Peyer's patch (tissue), 4 donors: ENCODE data around the gene RNF214. TPM values are rescaled to one million over a fixed set of nuclear protein-coding genes. Genes with fewer than 3 reads are reported as not detected.

ENCODE experiments used
- DNase-seq, 3 donors: peaks; one replicate each; pipeline ENCODE4 v3.0.0-alpha.2; 2017 to 2019
- H3K27ac ChIP-seq, 4 donors: fragments of 200-600 bp; sonication (generic); one replicate each; pipeline ENCODE4 v1.5.1; 2016 to 2019
- H3K27me3 ChIP-seq, 2 donors: fragments of 200-600 bp; sonication (generic); one replicate each; pipeline ENCODE4 v1.5.1; 2019
- H3K36me3 ChIP-seq, 3 donors: fragments of 200-600 bp; sonication (generic); one replicate each; pipeline ENCODE4 v1.5.1; 2016 to 2019
- H3K4me1 ChIP-seq, 4 donors: fragments of 200-600 bp; sonication (generic); one replicate each; pipeline ENCODE4 v1.5.1; 2016 to 2019
- H3K4me3 ChIP-seq, 4 donors: fragments of 200-600 bp; sonication (generic); 1 replicate in 3 of 4; 2 replicates in 1 of 4; pipeline ENCODE4 v1.5.1; 2016 to 2019; ENCODE audit warnings: mild to moderate bottlenecking in 1 of 4
- H3K9me3 ChIP-seq, 4 donors: fragments of 200-600 bp; sonication (generic); one replicate each; pipeline ENCODE4 v1.5.1; 2016 to 2019; ENCODE audit warnings: mild to moderate bottlenecking in 1 of 4
- POLR2A ChIP-seq, 2 donors: fragments of 450-650 bp; IDR thresholded peaks; one replicate each; pipeline ENCODE4 v1.5.1; 2017; ENCODE audit warnings: antibody characterized with exemption in 2 of 2, mild to moderate bottlenecking in 2 of 2, moderate library complexity in 2 of 2
- total RNA-seq, 4 donors: library from RNA; depleted of rRNA; stranded (reverse); fragments of >200 nt; gene quantifications; one replicate each; pipeline ENCODE4 v1.1.0, GENCODE V29; 2016
- TF ChIP-seq, protein P1 (sequence below), 6 experiments: fragments of 450-650 bp in 4 of 6; fragments of 200-600 bp in 2 of 6; sonication (generic) in 1 of 6; IDR thresholded peaks; one replicate each; pipeline ENCODE4 v1.5.1; 2017 to 2019; ENCODE audit warnings: antibody characterized with exemption in 6 of 6, mild to moderate bottlenecking in 3 of 6, moderate library complexity in 1 of 6

The RNF214 gene
- total RNA-seq, 4 donors from 2014 or later = 10.2 to 32.2 (median 13.4) TPM

DNA sequence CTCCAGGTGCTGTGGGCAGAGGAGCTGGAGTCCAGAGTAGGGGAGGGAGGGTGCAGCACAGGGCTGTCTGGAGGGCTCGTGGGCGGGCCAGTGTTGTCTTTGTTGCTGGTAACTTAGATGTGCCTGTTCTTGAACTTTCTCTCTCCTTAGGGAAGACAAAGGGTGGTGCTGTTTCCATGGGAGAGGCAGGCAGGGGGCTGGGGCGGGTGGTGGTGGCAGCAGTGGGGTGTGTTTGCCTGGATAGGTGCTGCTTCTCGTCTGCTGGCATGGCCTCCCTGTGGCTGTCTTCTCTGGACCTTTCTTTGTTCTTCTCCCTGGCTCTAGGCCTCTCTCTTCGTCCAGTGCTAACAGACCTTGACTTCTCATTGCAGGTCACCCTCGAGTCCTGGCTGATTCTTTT is 45.5 kb upstream of the RNF214 start:
- Histone ChIP-seq H3K27me3 (no peaks in the 10 kb centered on the region), H3K27ac (peak overlapping the region in 1 of 4 donors; percentile 44), H3K36me3 (peaks cover 0 to 80% (median 0%) of the 10 kb centered on the region in 3 donors), H3K9me3 (no peaks in the 10 kb centered on the region), H3K4me3 (no peak overlapping the region), H3K4me1 (peaks cover 0 to 16% (median 6%) of the 10 kb centered on the region in 4 donors)
- peak in 1 of 3 donors; percentile 43 for DNase-seq
- no peak for TF ChIP-seq POLR2A (IDR thresholded peaks at IDR 0.05)
- TF ChIP-seq, protein P1, sequence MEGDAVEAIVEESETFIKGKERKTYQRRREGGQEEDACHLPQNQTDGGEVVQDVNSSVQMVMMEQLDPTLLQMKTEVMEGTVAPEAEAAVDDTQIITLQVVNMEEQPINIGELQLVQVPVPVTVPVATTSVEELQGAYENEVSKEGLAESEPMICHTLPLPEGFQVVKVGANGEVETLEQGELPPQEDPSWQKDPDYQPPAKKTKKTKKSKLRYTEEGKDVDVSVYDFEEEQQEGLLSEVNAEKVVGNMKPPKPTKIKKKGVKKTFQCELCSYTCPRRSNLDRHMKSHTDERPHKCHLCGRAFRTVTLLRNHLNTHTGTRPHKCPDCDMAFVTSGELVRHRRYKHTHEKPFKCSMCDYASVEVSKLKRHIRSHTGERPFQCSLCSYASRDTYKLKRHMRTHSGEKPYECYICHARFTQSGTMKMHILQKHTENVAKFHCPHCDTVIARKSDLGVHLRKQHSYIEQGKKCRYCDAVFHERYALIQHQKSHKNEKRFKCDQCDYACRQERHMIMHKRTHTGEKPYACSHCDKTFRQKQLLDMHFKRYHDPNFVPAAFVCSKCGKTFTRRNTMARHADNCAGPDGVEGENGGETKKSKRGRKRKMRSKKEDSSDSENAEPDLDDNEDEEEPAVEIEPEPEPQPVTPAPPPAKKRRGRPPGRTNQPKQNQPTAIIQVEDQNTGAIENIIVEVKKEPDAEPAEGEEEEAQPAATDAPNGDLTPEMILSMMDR (IDR thresholded peaks at IDR 0.05) = no peak

DNA sequence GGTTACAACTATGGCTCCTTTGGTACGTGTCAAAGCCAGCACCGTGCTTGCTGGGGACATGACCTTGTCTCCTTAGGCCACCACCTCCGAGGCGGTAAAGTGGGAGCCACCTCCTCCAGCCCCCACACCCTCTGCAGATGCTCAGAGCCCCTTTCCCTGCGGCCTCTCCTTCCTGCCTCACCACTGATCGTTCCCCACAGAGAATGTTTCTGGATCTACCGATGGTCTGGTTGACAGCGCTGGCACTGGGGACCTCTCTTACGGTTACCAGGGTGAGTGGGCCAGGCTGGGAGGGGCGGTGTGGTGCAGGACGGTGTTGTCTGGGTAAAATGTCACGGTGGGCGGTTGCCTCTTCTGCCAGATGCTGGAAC is 45.1 kb upstream of the RNF214 start:
- H3K9me3 ChIP-seq = no peaks in the 10 kb centered on the region
- H3K27me3 ChIP-seq = no peaks in the 10 kb centered on the region
- no peak overlapping the region for H3K4me3 ChIP-seq
- DNase-seq = peak in 1 of 3 donors; percentile 41
- TF ChIP-seq, protein P1 (IDR thresholded peaks at IDR 0.05) = no peak
- TF ChIP-seq POLR2A (IDR thresholded peaks at IDR 0.05) = no peak
- peak overlapping the region in 1 of 4 donors; percentile 44 for H3K27ac ChIP-seq
- peaks cover 0 to 16% (median 6%) of the 10 kb centered on the region in 4 donors for H3K4me1 ChIP-seq
- H3K36me3 ChIP-seq = peaks cover 0 to 80% (median 0%) of the 10 kb centered on the region in 3 donors

DNA sequence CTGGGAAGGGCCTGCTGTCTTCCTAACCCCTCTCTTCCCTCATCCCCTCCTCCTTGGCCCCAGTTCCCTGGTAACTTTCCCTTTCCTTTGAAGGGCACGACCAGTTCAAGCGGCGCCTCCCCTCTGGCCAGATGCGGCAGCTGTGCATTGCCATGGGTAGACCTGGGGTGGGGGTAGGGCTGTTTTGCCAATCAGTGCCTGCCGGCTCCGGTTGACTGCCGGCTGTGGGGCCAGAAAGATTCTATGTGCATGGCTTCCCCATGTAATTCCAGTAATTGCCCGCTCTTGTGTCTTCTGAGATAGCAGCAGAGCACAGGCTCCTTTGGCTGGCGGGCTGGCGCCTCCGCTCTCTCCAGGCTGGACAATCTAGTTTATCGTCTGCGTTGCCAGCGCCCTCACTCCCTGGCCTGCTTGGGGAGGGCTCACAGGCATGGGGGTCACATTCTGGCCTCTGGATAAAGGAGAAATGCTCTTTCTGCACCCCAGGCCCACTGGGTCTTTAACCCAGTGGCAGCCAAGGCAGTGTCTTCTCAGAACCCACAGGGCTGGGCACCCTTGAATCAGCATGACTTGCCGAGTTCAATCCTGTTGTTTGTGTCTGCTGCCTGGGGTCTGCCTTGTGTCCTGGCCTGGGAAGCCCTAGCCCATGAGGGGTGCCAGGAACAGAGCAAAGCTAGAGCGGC is 44.5 kb upstream of the RNF214 start:
- Histone ChIP-seq H3K4me1 (peaks cover 0 to 16% (median 6%) of the 10 kb centered on the region in 4 donors), H3K9me3 (no peaks in the 10 kb centered on the region), H3K27me3 (no peaks in the 10 kb centered on the region), H3K27ac (peak overlapping the region in 1 of 4 donors; percentile 60), H3K4me3 (no peak overlapping the region), H3K36me3 (peaks cover 0 to 80% (median 0%) of the 10 kb centered on the region in 3 donors)
- TF ChIP-seq, protein P1 (IDR thresholded peaks at IDR 0.05) = no peak
- TF ChIP-seq POLR2A (IDR thresholded peaks at IDR 0.05) = no peak
- peak in 1 of 3 donors; percentile 42 for DNase-seq

DNA sequence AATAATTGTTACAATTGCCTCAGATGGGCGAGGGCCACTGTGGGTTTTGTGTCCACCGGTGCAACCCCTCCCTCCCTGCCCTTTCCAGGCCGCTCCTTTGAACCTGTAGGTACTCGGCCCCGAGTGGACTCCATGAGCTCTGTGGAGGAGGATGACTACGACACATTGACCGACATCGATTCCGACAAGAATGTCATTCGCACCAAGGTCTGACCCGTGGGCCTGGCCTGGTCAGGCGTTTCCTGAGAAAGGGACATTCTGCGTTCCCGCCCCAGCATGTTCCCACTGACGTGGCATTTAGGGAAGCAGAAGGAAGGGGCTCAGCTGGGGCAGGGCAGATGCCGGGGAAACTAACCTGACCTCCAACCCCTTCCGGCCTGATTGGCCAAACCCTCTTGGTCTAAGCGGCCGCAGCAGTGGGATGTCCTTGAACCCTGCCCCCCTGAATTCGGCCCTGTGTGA is 43.8 kb upstream of the RNF214 start:
- Histone ChIP-seq H3K27ac (peak overlapping the region in 2 of 4 donors; percentile 60 to 79), H3K4me3 (no peak overlapping the region), H3K4me1 (peaks cover 0 to 16% (median 6%) of the 10 kb centered on the region in 4 donors), H3K9me3 (no peaks in the 10 kb centered on the region), H3K36me3 (peaks cover 0 to 80% (median 0%) of the 10 kb centered on the region in 3 donors), H3K27me3 (no peaks in the 10 kb centered on the region)
- peak in 1 of 3 donors; percentile 53 for DNase-seq
- TF ChIP-seq, protein P1 (IDR thresholded peaks at IDR 0.05) = no peak
- no peak for TF ChIP-seq POLR2A (IDR thresholded peaks at IDR 0.05)

DNA sequence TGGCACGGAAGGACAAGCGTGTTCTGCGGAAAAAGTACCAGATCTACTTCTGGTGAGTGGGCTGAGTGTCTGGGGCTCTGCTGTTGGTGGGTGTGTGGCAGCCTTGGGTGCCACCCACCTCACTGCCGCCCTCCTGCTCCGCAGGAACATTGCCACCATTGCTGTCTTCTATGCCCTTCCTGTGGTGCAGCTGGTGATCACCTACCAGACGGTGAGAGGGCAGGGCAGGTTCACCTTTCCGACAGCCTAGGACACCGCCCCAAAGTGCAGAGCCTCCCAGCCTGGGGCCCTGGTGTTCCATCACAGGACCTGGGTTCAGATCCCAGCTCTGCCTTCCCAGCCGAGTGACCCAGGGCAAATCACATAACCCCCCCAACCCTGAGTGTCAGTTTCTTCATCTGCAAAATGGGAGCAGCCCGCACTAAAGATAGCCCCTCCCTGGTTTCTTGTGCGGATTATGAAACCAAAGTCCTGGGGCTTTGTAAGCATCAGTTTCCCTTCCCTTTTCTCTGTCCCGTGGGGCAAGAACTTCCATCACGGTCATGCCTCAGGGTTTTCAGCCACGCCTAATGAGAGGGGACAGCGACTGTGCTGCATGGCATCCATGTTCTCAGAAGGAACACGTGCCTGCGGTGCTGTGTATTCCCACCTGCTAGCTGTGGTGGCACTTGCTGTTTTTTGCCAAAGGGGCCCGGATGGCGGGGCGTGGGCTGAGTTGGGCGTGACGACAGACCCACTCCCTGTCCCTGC is 43.1 kb upstream of the RNF214 start:
- peaks cover 0 to 77% (median 0%) of the 10 kb centered on the region in 3 donors for H3K36me3 ChIP-seq
- H3K4me1 ChIP-seq = peaks cover 0 to 16% (median 10%) of the 10 kb centered on the region in 4 donors
- DNase-seq = peak in 2 of 3 donors; percentile 85 to 89
- H3K9me3 ChIP-seq = no peaks in the 10 kb centered on the region
- no peaks in the 10 kb centered on the region for H3K27me3 ChIP-seq
- peak overlapping the region in 3 of 4 donors; percentile 48 to 79 (median 60) for H3K27ac ChIP-seq
- H3K4me3 ChIP-seq = peak overlapping the region in 1 of 4 donors; percentile 15
- TF ChIP-seq, protein P1 (IDR thresholded peaks at IDR 0.05) = no peak
- no peak for TF ChIP-seq POLR2A (IDR thresholded peaks at IDR 0.05)
